Activated CD8-positive, alpha-beta memory T cell treated with anti-CD3 and anti-CD28 coated beads for 24 hours (primary cell): Measurements from ENCODE around the gene FCN3.

Experiments used
- DNase-seq: peaks from one replicate; pipeline ENCODE4 v3.0.0-alpha.2; 2020

FCN3 gene

DNA sequence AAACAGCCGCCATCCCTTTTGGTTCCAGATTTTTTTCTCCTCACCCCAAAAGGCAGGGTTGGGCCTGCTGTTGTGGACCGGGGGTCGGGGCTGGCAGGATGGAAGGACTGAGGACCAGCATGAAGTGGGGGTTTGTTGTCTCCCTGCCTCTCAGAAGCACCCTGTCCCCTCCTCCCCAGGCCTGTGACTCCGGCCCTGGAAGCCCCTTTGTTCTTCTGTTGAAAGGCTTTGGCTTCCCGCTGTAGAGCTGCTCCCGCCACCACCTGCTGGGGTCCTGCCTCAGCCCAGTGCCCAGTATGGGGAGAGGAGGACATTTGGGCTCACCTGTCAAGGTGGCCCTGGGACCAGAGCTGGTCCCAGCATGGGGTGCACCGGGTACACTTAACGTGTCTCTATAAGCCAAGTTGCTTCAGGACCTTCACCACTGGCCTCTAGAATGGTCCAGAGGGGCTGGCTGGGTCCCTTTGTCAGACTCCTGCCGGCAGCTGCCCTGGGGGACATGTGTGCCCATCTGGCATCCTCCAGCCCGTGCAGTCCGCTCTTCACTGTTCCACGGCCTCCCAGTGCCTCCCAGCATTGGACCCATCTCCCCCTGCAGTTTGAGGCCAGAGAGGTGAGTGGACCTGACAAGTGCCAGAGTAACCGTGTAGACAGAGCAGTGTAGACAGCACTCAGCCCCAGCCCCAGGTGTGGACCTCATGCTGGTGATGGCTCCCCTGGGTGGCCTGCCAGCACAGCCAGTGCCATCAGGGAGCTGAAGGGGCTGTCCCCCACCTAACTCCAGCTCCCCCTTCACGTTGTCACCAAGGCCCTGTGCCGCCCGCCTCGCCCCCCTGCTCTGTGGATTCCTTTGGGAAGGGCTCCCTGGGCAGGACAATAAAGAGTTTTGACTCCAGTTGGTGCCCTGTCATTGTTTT lies 38.9 kb downstream of the FCN3 start:
- no peak for DNase-seq

- DNase-seq, result no peak
These were observed 40.8 kb downstream of the FCN3 start for GRCh38 chr1:27333717-27334279.

- peak; percentile 80 for DNase-seq
These were observed 41.9 kb downstream of the FCN3 start for GRCh38 chr1:27332536-27333281.

DNA sequence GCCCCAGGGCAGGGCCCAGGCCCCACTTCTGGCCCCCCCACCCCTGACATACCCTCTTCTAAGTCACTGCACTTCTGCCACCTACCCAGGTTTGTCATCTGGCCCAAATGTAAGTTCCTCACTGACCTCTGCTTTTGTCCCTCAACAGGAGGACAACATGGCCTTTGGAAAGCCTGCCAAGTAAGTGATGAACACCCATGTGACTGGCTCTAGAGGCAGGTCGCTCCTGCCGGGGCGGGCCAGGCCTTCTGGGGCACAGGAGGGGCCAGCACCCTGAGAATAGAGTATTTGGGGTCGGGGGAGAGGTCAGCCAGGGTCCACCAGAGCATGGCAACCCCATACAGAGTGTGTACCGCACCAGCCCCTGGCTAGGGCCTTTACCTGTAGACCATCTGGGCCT lies 42.7 kb downstream of the FCN3 start:
- DNase-seq, result no peak

DNA sequence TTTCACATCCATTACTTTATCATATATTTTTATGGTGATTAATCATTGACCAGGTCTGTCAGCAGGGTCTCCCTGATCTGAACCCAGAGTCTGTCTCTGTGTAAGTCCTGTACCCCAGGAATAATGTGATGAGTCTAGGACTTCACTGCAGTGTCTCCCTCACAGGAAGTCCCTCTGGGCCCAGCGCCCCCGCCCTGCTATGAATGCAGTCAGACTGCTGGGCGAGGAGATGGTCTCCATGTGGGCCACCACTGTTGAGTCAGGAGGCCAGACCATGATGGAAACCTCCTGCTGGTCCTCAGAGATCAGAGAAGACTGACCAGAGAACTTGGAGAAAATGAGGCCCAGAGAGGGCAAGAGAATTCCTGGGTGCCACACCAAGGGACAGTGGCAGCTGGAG lies 43.2 kb downstream of the FCN3 start:
- no peak for DNase-seq

DNA sequence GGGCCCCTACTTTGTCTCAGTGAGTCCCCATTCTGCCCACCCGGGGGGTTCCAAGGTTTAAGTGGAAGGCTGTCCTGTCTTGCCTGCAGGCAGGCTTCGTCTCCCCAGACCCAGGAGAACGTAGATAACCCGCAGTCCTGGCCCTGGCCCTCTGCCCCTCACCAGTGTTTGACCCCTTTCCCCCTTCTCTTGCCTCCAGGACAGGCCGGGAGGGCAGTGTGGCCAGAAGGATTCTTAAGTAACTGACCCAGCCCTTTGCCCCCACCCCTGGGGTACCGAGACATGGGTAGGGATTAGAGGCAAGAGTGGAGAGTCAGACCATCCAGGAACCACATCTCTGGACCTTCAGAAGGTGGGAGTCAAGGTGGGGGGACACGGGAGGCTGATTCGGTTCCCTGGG lies 43.8 kb downstream of the FCN3 start:
- no peak for DNase-seq

DNA sequence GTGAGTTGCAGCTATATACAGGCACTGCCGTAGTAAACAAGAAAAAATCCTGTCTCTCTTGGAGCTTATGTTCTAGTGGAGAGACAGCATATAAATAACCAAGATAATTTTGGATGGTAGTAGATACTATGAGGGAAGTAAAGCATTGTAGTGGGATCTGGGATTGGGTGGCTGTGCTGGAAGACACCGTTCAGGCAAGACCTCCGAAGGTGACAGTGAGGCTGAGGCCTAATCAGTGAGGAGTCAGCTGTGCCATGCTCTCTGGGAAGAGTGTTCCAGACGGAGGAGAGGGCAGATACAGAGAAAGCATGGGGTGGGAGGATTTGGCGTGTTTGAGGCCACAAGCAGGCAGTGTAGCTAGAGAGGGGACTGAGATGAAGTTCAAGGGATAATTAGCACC lies 46.7 kb downstream of the FCN3 start:
- no peak for DNase-seq

DNA sequence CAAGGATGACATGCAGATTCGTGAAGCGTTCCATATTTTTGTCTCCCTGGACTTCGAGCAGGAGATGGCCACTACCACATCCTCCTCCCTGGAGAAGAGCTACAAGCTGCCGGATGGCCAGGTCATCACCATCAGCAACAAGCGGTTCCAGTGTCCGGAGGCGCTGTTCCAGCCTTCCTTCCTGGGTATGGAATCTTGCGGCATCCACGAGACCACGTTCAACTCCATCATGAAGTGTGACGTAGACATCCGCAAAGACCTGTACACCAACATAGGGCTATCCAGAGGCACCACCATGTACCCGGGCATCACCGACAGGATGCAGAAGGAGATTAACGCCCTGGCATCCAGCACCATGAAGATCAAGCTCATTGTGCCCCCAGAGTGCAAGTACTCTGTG lies 49.3 kb downstream of the FCN3 start:
- DNase-seq, result no peak

DNA sequence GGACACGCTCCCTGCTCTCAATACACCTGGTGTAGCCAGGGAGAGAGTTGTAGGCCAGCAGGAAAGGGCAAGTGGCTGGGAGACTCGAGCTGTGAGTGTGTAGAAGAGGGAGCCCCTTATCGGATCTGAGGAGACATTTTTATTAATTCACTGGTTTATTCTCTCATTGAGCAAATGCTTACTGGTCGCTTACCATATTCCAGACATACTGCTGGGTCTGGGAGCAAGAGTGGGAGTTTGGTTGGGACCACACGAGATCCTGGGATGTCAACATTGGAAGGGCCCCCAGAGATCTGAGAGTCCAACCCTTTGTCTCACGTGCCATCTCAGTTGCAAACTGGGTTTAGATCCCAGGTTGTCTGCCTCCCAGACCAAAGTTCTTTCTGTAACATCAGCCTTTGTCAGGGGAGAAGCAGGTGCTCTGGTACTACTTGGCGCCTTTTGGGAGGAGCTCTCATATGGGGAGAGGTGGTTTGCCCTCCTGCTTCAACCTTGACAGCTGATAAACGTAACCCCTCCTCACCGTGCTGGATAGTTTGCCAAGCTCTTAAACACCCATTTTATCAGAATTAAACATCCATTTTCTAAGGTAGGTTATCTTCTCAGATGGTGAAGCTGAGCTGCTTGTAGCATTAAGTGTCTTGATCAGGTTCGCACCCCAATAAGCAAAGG lies 51.9 kb downstream of the FCN3 start:
- no peak for DNase-seq

GRCh38 chr1:27321813-27322568 lies 52.6 kb downstream of the FCN3 start, which contains the start of gene TMEM222:
Gene TMEM222 (plus strand): TSS chr1:27322163. CDS start chr1:27322198, 35 bp downstream.
- peak; percentile 99 for DNase-seq
